ENCODE data around the gene DICER1. TPM values are rescaled to one million over a fixed set of nuclear protein-coding genes. Genes with fewer than 3 reads are reported as not detected.

DICER1 gene
- total and polyA plus RNA-seq, 2 experiments from 2014 or later: 21.4 to 59.2 TPM

DNA sequence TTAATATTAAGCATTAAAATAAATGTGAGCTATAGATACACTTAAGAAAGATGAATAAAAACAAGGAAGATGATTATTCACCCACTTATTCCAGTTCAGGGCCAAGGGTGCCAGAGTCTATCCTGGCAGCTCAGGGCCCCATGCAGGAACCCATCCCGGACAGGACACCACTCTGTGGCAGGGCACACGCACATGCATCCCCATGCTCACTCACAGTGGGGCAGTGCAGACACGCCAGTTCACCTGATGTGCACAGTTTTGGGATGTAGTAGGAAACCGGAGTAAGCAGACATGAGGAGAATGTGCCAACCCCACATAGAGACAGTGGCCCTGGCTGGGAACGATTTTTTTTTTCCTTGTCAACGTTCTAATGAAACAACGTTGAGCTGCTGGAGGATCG, 47.2 kb downstream of the DICER1 start (continued):
- TF ChIP-seq, protein P1, sequence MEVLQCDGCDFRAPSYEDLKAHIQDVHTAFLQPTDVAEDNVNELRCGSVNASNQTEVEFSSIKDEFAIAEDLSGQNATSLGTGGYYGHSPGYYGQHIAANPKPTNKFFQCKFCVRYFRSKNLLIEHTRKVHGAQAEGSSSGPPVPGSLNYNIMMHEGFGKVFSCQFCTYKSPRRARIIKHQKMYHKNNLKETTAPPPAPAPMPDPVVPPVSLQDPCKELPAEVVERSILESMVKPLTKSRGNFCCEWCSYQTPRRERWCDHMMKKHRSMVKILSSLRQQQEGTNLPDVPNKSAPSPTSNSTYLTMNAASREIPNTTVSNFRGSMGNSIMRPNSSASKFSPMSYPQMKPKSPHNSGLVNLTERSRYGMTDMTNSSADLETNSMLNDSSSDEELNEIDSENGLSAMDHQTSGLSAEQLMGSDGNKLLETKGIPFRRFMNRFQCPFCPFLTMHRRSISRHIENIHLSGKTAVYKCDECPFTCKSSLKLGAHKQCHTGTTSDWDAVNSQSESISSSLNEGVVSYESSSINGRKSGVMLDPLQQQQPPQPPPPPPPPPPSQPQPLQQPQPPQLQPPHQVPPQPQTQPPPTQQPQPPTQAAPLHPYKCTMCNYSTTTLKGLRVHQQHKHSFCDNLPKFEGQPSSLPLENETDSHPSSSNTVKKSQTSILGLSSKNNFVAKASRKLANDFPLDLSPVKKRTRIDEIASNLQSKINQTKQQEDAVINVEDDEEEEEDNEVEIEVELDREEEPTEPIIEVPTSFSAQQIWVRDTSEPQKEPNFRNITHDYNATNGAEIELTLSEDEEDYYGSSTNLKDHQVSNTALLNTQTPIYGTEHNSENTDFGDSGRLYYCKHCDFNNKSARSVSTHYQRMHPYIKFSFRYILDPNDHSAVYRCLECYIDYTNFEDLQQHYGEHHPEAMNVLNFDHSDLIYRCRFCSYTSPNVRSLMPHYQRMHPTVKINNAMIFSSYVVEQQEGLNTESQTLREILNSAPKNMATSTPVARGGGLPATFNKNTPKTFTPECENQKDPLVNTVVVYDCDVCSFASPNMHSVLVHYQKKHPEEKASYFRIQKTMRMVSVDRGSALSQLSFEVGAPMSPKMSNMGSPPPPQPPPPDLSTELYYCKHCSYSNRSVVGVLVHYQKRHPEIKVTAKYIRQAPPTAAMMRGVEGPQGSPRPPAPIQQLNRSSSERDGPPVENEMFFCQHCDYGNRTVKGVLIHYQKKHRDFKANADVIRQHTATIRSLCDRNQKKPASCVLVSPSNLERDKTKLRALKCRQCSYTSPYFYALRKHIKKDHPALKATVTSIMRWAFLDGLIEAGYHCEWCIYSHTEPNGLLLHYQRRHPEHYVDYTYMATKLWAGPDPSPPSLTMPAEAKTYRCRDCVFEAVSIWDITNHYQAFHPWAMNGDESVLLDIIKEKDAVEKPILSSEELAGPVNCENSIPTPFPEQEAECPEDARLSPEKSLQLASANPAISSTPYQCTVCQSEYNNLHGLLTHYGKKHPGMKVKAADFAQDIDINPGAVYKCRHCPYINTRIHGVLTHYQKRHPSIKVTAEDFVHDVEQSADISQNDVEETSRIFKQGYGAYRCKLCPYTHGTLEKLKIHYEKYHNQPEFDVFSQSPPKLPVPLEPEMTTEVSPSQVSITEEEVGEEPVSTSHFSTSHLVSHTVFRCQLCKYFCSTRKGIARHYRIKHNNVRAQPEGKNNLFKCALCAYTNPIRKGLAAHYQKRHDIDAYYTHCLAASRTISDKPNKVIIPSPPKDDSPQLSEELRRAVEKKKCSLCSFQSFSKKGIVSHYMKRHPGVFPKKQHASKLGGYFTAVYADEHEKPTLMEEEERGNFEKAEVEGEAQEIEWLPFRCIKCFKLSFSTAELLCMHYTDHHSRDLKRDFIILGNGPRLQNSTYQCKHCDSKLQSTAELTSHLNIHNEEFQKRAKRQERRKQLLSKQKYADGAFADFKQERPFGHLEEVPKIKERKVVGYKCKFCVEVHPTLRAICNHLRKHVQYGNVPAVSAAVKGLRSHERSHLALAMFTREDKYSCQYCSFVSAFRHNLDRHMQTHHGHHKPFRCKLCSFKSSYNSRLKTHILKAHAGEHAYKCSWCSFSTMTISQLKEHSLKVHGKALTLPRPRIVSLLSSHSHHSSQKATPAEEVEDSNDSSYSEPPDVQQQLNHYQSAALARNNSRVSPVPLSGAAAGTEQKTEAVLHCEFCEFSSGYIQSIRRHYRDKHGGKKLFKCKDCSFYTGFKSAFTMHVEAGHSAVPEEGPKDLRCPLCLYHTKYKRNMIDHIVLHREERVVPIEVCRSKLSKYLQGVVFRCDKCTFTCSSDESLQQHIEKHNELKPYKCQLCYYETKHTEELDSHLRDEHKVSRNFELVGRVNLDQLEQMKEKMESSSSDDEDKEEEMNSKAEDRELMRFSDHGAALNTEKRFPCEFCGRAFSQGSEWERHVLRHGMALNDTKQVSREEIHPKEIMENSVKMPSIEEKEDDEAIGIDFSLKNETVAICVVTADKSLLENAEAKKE (CRISPR knock-in tag; IDR thresholded peaks at IDR 0.05): no peak
- TF ChIP-seq EZH2phosphoT487 (IDR thresholded peaks at IDR 0.05; ENCODE audit: unreplicated experiment): no peak
- TF ChIP-seq STAT1 (IDR thresholded peaks at IDR 0.05; ENCODE audit: unreplicated experiment): no peak
- TF ChIP-seq, protein P2, sequence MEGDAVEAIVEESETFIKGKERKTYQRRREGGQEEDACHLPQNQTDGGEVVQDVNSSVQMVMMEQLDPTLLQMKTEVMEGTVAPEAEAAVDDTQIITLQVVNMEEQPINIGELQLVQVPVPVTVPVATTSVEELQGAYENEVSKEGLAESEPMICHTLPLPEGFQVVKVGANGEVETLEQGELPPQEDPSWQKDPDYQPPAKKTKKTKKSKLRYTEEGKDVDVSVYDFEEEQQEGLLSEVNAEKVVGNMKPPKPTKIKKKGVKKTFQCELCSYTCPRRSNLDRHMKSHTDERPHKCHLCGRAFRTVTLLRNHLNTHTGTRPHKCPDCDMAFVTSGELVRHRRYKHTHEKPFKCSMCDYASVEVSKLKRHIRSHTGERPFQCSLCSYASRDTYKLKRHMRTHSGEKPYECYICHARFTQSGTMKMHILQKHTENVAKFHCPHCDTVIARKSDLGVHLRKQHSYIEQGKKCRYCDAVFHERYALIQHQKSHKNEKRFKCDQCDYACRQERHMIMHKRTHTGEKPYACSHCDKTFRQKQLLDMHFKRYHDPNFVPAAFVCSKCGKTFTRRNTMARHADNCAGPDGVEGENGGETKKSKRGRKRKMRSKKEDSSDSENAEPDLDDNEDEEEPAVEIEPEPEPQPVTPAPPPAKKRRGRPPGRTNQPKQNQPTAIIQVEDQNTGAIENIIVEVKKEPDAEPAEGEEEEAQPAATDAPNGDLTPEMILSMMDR (conservative IDR thresholded peaks at IDR 0.05; ENCODE audit: low read depth in 2 of 2): no peak

DNA sequence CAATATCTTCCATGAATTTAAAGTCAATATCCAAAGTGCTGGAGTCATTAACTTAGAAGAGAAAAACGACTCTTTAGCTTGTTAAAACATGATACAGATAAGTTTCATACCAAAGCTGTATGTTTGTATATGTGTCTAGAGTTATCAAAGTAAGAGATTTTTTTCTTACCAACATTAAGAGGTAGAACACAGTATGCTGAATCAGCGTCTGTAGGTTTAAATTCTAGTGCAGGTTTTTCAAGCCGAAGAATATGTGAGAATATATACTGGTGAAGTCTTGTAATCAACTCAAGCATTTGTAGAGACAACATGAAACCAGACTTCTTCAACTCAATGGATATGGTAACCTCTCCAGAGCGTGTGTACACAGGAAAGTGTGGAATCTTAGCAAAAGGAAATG, 49.6 kb downstream of the DICER1 start:
- no peaks in the 10 kb centered on the region; the same call in 2 of the 3 replicates for H3K9me3 Mint-ChIP-seq
- TF ChIP-seq, protein P3, sequence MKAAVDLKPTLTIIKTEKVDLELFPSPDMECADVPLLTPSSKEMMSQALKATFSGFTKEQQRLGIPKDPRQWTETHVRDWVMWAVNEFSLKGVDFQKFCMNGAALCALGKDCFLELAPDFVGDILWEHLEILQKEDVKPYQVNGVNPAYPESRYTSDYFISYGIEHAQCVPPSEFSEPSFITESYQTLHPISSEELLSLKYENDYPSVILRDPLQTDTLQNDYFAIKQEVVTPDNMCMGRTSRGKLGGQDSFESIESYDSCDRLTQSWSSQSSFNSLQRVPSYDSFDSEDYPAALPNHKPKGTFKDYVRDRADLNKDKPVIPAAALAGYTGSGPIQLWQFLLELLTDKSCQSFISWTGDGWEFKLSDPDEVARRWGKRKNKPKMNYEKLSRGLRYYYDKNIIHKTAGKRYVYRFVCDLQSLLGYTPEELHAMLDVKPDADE (IDR thresholded peaks at IDR 0.05): no peak
- no peak for TF ChIP-seq ZNF114 (CRISPR knock-in tag; IDR thresholded peaks at IDR 0.05)
- TF ChIP-seq, protein P4, sequence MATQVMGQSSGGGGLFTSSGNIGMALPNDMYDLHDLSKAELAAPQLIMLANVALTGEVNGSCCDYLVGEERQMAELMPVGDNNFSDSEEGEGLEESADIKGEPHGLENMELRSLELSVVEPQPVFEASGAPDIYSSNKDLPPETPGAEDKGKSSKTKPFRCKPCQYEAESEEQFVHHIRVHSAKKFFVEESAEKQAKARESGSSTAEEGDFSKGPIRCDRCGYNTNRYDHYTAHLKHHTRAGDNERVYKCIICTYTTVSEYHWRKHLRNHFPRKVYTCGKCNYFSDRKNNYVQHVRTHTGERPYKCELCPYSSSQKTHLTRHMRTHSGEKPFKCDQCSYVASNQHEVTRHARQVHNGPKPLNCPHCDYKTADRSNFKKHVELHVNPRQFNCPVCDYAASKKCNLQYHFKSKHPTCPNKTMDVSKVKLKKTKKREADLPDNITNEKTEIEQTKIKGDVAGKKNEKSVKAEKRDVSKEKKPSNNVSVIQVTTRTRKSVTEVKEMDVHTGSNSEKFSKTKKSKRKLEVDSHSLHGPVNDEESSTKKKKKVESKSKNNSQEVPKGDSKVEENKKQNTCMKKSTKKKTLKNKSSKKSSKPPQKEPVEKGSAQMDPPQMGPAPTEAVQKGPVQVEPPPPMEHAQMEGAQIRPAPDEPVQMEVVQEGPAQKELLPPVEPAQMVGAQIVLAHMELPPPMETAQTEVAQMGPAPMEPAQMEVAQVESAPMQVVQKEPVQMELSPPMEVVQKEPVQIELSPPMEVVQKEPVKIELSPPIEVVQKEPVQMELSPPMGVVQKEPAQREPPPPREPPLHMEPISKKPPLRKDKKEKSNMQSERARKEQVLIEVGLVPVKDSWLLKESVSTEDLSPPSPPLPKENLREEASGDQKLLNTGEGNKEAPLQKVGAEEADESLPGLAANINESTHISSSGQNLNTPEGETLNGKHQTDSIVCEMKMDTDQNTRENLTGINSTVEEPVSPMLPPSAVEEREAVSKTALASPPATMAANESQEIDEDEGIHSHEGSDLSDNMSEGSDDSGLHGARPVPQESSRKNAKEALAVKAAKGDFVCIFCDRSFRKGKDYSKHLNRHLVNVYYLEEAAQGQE (IDR thresholded peaks at IDR 0.05; ENCODE audit: unreplicated experiment): no peak
- TF ChIP-seq POLR2AphosphoS5 (IDR thresholded peaks at IDR 0.05; ENCODE audit: low read depth): no peak
- TF ChIP-seq, protein P2 (conservative IDR thresholded peaks at IDR 0.05; ENCODE audit: low read depth in 2 of 2): no peak
- no peak for TF ChIP-seq ZNF331 (CRISPR knock-in tag; IDR thresholded peaks at IDR 0.05; ENCODE audit: low read depth)
- no peak for TF ChIP-seq NANOG (IDR thresholded peaks at IDR 0.05; ENCODE audit: borderline replicate concordance)
- no peak for TF ChIP-seq STAT1 (IDR thresholded peaks at IDR 0.05; ENCODE audit: unreplicated experiment)

More for the DNA sequence above, 49.6 kb downstream of the DICER1 start:
- H3F3A ChIP-seq (replicated peaks; ENCODE audit: low read depth): no peaks in the 10 kb centered on the region
- ATAC-seq (no peak), DNase-seq (ENCODE audit: low spot score) (no peak)
- no peaks in the 10 kb centered on the region for H3K9me2 ChIP-seq (ENCODE audit: insufficient read depth)
- peaks cover 60% of the 10 kb centered on the region for H3K36me3 Mint-ChIP-seq (ENCODE audit: low read depth)
- no peaks in the 10 kb centered on the region for H4K20me1 ChIP-seq (replicated peaks; ENCODE audit: insufficient read depth)
- no peak overlapping the region for H3K4me2 ChIP-seq
- H3K4me1 ChIP-seq (ENCODE audit: insufficient read depth): no peaks in the 10 kb centered on the region
- no peak overlapping the region for H3K4me3 ChIP-seq
- no peak overlapping the region for H3K27ac Mint-ChIP-seq
- peaks cover 39% of the 10 kb centered on the region for H3K36me3 ChIP-seq (ENCODE audit: insufficient read depth)
- no peaks in the 10 kb centered on the region for H3K27me3 Mint-ChIP-seq (ENCODE audit: insufficient read depth, low read depth, poor library complexity)
- no peaks in the 10 kb centered on the region for H3K4me1 Mint-ChIP-seq
- H3K27ac ChIP-seq (ENCODE audit: low read depth): no peak overlapping the region
- H2AFZ ChIP-seq: no peak overlapping the region
- no peak overlapping the region for H3K4me3 Mint-ChIP-seq
- H3K27me3 ChIP-seq (ENCODE audit: insufficient read depth): no peaks in the 10 kb centered on the region
- no peaks in the 10 kb centered on the region for H3K79me2 ChIP-seq (replicated peaks; ENCODE audit: insufficient read depth)
